ENCODE results near the gene C2CD2. TPM values are rescaled to one million over a fixed set of nuclear protein-coding genes. Genes with fewer than 3 reads are reported as not detected.
"Not testable (repeated sequence)": the region's sequence is repeated elsewhere in the genome, so short reads cannot be mapped to it uniquely, and the experiment has no call there.

Gene C2CD2
- total RNA-seq, 6 experiments from 2014 or later: 7.3 to 11.4 (median 8.3) TPM

GRCh38 chr21:41950941-41951351, 2.9 kb downstream of the C2CD2 start:
- Histone ChIP-seq H3K4me3 (no peak overlapping the region), H3K4me1 (peaks cover 0 to 8% (median 0%) of the 10 kb centered on the region in 4 donors), H3K36me3 (no peaks in the 10 kb centered on the region), H3K27me3 (no peaks in the 10 kb centered on the region), H3K9me3 (no peaks in the 10 kb centered on the region), H3K27ac (no peak overlapping the region)
- ATAC-seq: no peak
- intact Hi-C loops (cut with DNase I): no loop called here
- no peak for TF ChIP-seq POLR2A (IDR thresholded peaks at IDR 0.05)
- WGBS (ENCODE audit: insufficient coverage, low coverage, low lambda C conversion rate, missing lambda C conversion rate): 98% methylated on average over 7 of the region's 14 CpGs
- DNase-seq: no peak

- 100% methylated on average over 2 of the region's 3 CpGs for WGBS (ENCODE audit: insufficient coverage, low coverage, low lambda C conversion rate, missing lambda C conversion rate)
- H3K9me3 ChIP-seq; H3K27ac ChIP-seq; ATAC-seq; intact Hi-C loops (cut with DNase I); H3K36me3 ChIP-seq; DNase-seq; H3K4me1 ChIP-seq; H3K27me3 ChIP-seq; H3K4me3 ChIP-seq: not testable (repeated sequence)
These were observed 4.2 kb downstream of the C2CD2 start for GRCh38 chr21:41949631-41950030.

DNA sequence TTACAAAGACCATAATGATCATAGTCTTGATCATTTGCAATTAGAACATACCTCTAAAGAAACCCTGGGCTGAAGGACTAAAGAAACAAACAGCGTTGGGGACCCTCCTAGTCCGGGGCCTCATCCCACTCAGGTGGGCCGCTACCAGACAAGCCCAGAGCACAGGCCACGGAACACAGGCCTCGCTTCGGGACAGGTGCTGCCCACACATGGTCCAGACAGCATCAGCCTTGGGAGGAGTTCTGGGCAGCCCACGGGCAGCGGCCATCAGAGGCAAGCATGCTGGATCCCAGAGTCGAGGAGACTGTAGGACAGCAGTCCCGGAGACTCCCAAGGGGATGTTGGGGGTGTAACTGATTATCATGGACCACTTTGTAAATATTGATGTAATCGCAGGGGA, 4.9 kb downstream of the C2CD2 start:
- TF ChIP-seq CTCF (IDR thresholded peaks at IDR 0.05) (no peak), POLR2A (IDR thresholded peaks at IDR 0.05) (no peak)
- H3K4me1 ChIP-seq: peaks cover 0 to 8% (median 0%) of the 10 kb centered on the region in 4 donors
- no peaks in the 10 kb centered on the region for H3K9me3 ChIP-seq
- ATAC-seq (no peak), DNase-seq (no peak)
- H3K27ac ChIP-seq: no peak overlapping the region
- H3K36me3 ChIP-seq: no peaks in the 10 kb centered on the region
- intact Hi-C loops (cut with DNase I): no loop called here
- H3K27me3 ChIP-seq: no peaks in the 10 kb centered on the region
- no peak overlapping the region for H3K4me3 ChIP-seq
- 96% methylated on average over 6 of the region's 11 CpGs for WGBS (ENCODE audit: insufficient coverage, low coverage, low lambda C conversion rate, missing lambda C conversion rate)

- no peak for TF ChIP-seq POLR2A (IDR thresholded peaks at IDR 0.05)
- no peak for TF ChIP-seq CTCF (IDR thresholded peaks at IDR 0.05)
- no peak overlapping the region for H3K4me3 ChIP-seq
- no peaks in the 10 kb centered on the region for H3K9me3 ChIP-seq
- H3K36me3 ChIP-seq: no peaks in the 10 kb centered on the region
- no peak for DNase-seq
- H3K27me3 ChIP-seq: no peaks in the 10 kb centered on the region
- WGBS (ENCODE audit: insufficient coverage, low coverage, low lambda C conversion rate, missing lambda C conversion rate): 74% methylated on average over 8 of the region's 9 CpGs
- ATAC-seq: peak; percentile 12 to 38 (median 21)
- intact Hi-C loops (cut with DNase I): no loop called here
- H3K4me1 ChIP-seq: peaks cover 0 to 8% (median 0%) of the 10 kb centered on the region in 4 donors
- H3K27ac ChIP-seq: no peak overlapping the region
These were observed 5.5 kb downstream of the C2CD2 start for GRCh38 chr21:41948078-41948895.

DNA sequence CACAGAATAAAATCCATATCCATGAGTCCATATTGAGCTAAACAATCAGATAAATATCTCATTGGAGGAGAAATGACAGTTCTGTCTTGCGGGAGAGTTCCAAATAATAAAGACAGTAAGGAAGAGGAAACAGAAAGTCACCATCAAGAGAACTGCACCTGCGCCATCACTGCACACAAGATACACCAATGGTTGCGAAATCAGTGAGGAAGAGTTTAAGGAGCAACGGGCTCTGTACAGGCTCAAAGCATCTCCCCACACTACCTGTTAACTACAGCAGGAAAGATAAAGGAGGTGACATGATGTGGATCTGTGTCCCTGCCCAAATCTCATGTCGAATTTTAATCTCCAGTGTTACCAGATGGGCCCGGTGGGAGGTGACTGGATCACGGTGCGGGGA, 7.8 kb downstream of the C2CD2 start:
- Histone ChIP-seq H3K36me3 (no peaks in the 10 kb centered on the region), H3K27ac (no peak overlapping the region), H3K4me1 (no peaks in the 10 kb centered on the region), H3K4me3 (no peak overlapping the region), H3K9me3 (no peaks in the 10 kb centered on the region), H3K27me3 (no peaks in the 10 kb centered on the region)
- DNase-seq (no peak), ATAC-seq (no peak)
- 81% methylated on average over 4 of the region's 8 CpGs for WGBS (ENCODE audit: insufficient coverage, low coverage, low lambda C conversion rate, missing lambda C conversion rate)
- TF ChIP-seq POLR2A (IDR thresholded peaks at IDR 0.05) (no peak), CTCF (IDR thresholded peaks at IDR 0.05) (no peak)
- intact Hi-C loops (cut with DNase I): no loop called here

Data from right lobe of liver (tissue), 6 donors.